GM18526 (cell line): ENCODE results near the gene MLPH.

ENCODE experiments used
- POLR2A ChIP-seq: IDR thresholded peaks from 3 replicates; pipeline ENCODE4 v1.6.1; 2011; ENCODE audit not compliant: insufficient read length; ENCODE audit errors: extremely low read depth

MLPH gene

DNA sequence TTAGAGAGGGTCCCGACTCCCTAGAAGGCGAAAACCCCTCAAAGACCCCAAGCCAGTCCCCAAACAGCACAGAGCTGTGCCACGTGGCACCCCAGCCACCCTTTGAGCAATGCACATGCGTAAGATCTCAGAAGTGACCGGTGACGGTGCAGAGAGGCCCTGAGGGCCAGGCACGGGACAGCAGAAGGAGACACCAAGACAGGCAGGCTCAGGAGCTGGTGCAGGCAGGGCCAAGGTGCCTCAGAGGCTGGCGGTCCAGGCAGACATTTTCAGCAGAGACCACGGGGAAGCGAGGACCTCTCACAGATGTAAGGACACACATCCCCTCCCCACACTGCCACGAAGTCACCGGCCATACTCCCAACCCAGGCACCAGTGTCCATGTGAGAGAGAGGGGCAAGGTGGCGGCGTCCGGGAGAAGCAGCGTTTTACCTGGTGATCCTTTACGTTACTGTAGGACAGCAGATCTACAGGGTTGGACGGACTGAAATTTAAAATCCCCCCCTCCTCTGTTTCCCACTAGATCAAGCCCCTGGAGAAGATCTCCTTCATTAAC is 105.5 kb downstream of the MLPH start:
- TF ChIP-seq POLR2A, result no peak

DNA sequence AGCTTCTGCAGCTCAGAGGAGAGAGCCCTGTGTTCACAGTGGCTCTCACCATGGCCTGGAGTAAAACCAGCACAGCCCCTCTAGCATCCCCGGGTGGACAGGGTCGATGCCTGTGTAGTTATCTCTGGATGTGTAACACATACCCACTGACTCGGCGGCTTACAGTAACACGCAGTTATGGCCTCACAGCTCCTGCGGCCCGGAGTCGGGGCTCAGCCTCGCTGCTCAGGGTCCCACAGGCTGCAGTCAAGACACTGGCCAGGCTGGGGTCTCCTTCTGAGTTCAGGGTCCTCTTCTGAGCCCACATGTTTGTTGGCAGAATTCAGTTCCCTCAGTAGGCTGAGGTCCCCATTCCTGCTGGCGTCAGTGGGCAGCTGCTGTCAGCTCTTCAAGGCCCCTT is 106.0 kb downstream of the MLPH start:
- TF ChIP-seq POLR2A, result no peak

DNA sequence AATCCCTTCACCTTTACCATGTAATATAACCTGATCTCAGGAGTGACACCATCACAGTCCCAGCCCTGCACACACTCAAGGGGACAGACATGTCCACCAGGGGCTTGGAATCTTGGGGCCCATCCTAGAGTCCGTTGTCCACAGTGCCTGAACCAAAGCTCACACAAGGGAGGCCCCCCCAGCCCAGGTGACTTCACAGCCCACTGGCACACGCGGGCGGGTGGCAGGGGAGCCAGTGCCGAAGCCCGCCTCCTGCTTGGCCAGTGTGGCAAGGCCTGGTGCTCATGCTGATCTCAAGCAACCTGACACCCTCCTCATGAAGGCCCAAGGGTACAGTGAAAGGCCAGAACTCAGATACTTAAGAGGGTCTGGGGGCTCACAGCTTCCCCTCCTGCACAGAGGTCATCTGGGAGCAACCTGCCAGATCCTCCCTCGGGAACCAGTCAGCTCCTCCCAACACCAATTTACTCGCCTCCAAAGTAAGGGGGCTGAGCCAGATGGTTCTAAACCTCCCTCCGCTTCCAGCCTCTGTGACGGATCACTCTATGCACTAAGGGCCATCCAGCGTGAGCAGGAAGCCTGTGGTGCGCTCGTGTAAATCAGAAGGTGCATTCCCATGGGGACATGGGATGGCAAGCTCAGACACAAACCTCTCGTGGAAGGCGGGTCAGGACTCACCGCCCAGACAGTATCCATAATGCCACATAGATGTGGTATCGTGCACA is 106.7 kb downstream of the MLPH start:
- no peak for TF ChIP-seq POLR2A

DNA sequence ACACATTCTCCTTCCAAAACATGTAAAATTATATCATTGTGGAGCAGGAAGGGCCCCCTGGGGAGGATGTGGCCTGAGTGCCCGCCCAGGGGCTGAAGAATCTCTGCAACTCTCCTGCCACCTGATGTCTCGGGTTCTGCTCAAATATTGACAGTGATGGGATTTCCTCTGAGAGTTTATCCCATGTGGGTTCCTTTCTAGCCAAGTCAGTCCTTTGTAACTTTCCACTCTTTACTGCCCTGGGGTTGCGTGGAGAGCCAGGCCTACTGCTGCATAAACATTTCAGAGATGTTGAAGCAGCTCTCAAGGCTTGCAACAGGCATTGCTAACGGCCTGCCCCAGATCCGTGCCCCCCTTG is 107.4 kb downstream of the MLPH start:
- no peak for TF ChIP-seq POLR2A

DNA sequence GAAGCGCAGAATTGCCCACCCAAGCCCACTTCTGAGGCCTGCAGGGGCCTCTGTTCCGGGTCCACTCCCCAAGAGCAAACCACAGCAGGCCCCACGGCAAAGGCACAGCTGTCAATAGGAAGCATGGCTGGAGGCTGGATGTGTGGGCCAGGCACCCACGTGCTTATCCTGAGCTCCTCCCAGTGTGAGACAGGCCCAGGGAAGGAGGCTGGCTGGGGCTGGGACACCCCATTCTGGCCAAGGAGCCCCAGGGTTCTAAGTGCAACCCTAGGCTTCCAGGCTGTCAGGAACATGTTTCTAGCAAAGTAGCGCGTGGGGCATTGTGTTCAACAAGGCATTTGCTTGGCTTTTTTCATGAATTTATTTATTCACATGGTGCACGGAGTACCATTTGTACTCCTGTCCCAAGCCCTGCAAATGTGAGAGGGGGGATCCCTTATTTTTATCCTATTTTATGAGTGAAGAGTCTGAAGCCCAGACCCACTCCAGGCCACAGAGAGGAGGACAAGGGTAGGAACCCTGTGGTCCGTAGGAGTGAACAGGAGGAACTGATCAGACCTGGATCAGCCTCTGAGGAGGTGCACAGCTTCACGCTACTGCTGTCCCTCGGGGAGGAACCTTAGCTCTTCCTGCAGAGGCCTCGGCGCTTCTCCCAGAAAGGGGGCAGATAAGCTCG is 109.6 kb downstream of the MLPH start:
- no peak for TF ChIP-seq POLR2A

DNA sequence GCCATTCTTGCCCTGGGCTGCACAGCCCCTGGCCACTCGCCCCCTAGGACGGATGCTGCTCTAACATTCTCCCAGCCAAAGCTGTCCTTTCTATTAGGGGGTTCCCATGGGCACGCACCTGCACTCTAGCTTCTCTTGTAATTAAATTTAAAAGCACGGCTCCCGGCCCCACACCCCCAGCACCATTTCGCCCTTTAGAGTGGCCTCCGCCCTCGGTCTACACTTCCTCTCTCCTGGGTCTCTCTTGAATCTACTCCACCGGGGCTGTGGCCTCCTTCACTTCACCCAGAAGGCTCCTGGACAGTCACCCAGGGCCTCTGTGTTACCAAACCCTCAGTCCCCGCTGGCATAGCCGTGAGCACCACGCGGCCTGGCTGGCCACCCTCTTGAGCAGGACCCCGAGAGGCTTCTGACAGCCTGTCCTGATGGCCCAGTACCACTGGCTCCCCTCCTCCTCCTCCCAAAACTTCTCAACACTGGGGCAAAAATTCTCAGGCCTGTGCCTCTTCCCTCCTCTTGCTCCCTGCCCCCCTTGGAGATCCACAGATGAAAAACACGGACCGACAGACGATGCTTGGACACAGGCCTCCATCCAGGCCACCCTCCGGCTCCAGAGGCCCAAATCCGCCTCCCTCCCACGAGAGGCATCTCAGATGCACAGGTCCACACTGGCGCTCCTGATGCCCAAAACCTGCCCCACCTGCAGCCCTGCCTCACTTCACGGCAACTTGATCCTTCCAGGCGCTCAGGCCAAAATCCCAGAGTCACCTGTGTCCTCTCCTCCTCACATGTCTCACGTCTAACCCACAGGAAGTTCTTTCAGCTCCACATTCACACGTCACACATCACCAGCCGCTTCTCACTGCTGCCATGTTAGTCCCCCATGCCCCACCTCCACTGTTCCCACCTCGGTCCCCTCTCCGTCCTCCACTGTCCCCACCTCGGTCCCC is 110.4 kb downstream of the MLPH start:
- TF ChIP-seq POLR2A, result no peak

DNA sequence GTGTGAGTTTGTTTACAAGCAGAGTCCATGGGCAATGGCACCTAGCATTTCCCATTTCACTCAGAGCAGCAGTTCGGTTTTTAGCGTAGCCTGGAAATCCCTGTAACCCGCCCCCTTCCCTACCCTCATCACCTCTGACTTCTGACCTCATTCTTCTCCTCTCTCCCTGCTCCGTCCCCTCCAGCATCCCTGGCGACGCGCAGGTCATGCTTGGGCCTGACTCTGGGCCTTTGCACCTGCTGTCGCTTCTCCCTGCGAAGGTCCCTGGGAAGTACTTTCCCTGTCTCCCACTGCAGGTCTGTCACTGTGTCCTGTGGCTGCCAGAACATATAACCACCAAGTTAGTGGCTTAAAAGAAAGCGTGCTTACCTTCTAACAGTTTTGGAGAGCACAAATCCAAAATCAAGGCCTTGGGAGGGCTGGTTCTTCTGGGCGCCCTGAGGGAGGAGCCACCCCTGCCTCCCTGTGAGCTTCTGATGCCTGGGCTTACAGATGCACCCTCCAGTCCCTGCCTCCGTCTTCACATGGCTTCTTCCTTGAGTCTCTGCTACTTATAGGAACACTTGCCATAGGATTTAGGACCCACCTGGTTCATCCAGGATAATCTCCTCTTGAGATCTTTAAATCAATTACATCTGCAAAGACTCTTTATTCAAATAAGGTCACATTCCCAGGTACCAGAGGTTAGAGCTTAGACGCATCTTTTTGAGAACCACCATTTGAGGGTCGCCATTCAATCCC is 111.6 kb downstream of the MLPH start:
- no peak for TF ChIP-seq POLR2A

DNA sequence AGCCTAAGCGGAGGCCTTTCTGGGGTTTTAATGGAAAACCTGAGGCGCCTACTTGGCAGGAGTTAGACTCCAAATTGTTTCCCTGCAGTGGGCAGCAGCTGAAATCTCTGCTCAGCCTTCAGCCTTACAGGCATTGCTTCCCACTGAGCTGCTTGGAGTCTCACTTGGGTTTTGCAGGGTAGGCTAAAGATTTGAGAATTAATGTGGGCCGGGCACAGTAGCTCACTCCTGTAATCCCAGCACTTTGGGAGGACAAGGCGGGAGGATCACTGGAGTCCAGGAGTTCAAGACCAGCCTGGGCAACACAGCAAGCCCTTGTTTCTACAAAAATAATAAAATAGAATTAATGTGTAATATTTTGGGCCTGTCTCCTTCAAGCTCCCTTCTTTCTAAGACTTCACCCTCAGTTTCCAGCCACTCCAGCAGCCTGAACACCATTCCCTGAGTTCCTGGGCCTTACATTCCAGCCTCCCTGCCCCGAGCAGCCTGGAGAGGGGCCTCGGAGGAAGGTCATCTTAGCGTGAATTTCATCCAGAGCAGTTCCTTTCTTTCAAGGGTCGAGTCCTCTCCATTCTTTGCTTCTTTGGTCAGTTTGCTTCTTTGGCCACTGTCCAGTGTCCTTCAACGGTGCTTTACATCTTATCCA is 112.5 kb downstream of the MLPH start:
- no peak for TF ChIP-seq POLR2A

DNA sequence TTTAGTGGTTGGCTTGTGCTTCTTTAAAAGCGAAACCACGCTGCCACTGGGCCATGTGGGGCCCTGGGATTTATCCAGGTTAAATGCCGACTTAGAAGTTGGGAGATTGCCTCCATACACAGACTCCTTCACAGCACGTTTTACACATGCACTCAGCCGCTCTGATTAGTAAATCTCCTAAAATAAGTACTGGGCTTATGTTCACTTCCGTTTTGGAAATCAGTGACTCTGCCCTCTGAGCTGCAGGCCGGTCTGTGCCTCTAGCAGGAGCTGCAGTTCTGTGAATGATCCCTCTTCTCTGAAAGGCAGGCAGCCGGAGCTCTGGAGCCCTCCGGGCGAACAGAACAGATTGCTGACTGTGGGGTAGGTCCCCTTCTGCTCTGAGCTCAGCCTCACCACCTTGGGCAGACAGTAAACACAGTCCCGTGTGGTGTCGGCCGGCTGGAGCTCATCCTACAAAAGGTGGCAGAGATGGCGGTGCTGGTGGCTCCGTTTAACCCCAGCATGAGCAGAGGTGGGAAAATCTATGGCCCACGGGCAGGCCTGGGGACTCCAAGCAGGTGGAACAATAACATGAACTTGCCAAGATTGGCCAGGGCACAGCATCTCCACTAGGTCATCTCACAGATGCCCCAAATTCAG is 113.3 kb downstream of the MLPH start:
- no peak for TF ChIP-seq POLR2A

DNA sequence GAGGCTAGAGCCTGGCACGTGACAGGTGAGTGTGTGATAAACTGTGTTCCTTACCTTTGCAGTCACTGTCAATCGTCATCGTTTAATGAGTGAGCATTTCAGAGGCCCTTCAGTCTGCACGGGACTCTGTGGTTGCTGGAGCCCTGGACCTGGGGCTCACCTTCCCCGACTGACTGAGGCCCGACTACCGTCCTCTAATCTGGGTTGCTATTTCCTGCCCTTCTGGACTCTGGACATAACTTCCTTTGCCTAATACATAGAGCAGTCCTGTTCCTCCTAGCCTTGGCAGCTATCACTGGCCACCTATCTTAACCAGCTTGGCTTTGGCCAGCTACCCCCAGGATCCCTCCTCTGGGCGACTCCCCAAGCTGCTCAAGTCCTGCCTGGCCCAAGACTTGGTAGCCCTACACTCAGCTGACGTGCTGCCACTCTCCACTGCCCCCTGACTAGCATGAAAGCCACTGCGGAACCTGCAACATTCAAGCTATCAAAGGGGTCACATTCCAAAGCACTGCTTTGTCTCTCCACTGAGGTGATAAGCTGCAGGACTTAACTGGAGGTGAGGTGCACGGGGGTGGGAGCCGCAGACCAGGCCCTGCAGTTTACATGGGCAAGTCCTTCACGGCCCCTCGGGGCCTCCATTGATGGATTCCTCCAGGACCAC is 114.5 kb downstream of the MLPH start:
- no peak for TF ChIP-seq POLR2A

DNA sequence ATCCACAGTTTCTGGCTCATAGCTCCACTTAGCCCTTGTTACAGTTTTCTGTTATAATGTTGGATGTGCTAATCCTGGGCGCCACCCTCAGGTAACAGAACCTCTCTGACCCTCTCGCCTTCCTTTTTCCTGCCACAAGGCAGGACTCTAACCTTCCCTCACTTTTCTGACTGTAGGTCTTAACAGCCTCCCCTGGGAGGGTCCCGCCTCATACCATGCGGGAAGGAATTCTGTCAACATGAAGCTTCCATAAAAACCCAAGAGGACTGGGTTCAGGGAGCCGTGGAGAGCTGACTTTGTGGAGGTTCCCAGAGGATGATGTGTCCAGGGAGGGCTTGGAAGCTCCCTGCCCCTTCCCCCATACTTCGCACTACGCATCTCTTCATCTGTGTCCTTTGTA is 115.4 kb downstream of the MLPH start:
- TF ChIP-seq POLR2A, result no peak

DNA sequence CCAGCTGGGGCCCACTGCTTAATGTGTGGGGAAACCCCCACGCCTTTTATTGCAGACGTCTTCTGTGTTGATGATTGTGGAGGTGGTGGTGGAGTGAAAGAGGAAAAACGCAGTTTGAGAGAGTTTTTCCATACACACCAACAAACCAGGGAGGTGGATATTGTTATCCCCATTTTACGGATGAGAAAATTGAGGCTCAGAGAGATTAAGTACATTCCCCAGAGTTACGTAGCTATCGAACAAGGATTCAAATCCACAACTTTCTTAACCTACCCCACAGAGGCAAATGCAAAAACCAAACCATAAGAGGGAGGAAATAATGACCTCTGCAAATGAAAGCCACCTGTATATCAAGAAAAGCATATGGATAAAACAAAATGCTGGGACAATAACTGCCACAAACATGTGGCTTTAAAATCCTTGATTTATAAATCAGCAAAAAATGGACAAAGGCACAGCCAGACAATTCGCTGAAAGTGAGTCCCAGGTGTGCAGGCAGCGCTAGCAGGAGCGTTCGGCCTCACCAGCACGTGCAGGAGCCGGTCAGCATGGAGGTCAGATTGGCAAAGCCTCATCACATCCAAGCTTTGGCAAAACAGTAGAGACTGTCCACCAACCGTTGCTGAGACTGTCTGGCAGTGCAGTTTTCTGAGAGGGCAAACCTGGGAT is 116.1 kb downstream of the MLPH start:
- no peak for TF ChIP-seq POLR2A
